Panc1 (cell line): ENCODE data around the gene ARHGEF10L.

Experiments used
- CTCF ChIP-seq: fragments of 450-650 bp; IDR thresholded peaks from 2 replicates; pipeline ENCODE4 v1.5.1; 2017; ENCODE audit warnings: mild to moderate bottlenecking
- POLR2AphosphoS5 ChIP-seq: IDR thresholded peaks from 2 replicates; pipeline ENCODE4 v1.6.1; 2012; ENCODE audit warnings: mild to moderate bottlenecking, low read depth, low read length, moderate library complexity
- REST ChIP-seq, 2 experiments: IDR thresholded peaks; 2 replicates each; pipeline ENCODE4 v1.6.1; 2011 to 2012; ENCODE audit warnings: low read depth in 2 of 2, control low read depth in 1 of 2, low read length in 1 of 2, mild to moderate bottlenecking in 1 of 2, moderate library complexity in 1 of 2; ENCODE audit not compliant: insufficient read depth in 1 of 2
- TCF7L2 ChIP-seq: IDR thresholded peaks from 2 replicates; pipeline ENCODE4 v1.6.1; 2011; ENCODE audit warnings: mild to moderate bottlenecking, low read depth, low read length, inconsistent platforms

GRCh38 chr1:17588048-17588871 lies 48.8 kb downstream of the ARHGEF10L start:
- no peak for TF ChIP-seq POLR2AphosphoS5
- TF ChIP-seq TCF7L2 = no peak
- TF ChIP-seq CTCF = no peak
- no peak for TF ChIP-seq REST (IDR thresholded peaks at IDR 0.05; ENCODE audit: insufficient read depth in 1 of 2, low read depth in 2 of 2, low read length in 1 of 2)
